NCI-H187 treated with DMSO at 0.1 percent for 48 hours (cell line): ENCODE data around the gene CDKN2B.
"Not testable (repeated sequence)": the region's sequence is repeated elsewhere in the genome, so short reads cannot be mapped to it uniquely, and the experiment has no call there.

Source experiments
- DNase-seq: peaks from one replicate; lab custom pipeline; 2025; lab: John Stamatoyannopoulos, UW

The CDKN2B gene

GRCh38 chr9:21969011-21969940 lies 39.8 kb downstream of the CDKN2B start:
- DNase-seq: no peak

- DNase-seq: no peak
Measured at GRCh38 chr9:21968331-21969010, 40.6 kb downstream of the CDKN2B start.

- no peak for DNase-seq
Measured at GRCh38 chr9:21967702-21968101, 41.4 kb downstream of the CDKN2B start.

GRCh38 chr9:21967169-21967568 lies 41.9 kb downstream of the CDKN2B start:
- no peak for DNase-seq

DNA sequence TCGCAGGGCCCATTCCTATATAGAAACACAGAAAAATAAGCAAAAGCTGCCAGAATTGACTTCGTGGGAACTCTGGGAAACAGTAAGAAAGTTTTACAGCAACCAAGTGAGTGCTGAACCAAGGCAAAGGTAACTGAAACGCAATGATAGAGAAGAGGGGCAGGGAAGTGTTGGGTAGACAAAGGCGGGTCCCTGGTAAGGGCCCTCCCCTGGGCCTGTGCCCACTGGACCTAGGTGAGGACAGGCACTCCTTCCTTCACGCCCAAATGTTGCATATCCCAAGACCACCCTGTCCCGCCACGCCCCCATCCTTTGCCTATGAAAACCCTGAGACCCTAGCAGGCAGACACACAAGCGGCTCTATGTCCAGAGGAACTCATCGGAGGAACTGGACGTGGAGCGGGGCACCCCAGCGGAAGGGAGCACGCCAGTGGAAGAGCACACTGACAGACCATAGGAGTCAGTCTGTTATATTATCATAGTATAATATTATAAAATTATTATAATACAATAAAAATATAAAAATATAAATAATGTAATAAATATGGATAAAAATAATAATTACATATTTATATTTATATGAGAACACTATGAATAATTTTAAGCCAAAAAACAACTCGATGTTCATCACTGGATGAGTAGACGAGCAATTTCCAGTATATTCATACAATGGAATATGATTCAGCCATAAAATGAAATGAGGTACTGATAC lies 42.8 kb downstream of the CDKN2B start:
- DNase-seq: no peak

DNA sequence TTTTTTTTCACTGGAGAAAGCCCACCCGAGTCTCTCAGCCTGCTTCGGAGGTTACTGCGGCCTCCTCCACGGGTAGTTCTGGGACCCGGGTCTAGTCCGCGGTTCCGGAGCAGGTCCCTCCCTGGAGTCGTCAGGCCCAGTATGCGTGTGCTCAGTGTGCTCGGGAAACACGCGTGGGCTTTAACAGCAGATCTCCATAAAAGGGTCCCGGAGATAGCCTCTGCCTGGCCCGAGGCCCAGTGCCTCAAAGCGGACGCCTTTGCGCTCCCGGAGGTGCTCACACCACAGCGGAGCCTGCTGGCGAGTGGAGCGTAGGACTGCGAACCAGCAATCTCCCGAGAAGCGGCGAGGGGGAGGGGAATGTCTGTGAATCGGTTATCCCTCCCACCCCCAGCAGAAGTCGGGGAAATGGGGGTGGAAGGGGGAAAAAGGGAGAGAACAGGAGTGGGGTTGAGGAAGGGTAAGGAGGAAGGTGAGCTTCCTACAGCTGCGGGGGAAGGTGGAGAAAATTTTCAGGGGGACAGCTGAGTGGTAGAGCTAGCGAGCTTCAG lies 43.6 kb downstream of the CDKN2B start:
- no peak for DNase-seq

- no peak for DNase-seq
Measured at GRCh38 chr9:21964925-21965385, 44.1 kb downstream of the CDKN2B start.

DNA sequence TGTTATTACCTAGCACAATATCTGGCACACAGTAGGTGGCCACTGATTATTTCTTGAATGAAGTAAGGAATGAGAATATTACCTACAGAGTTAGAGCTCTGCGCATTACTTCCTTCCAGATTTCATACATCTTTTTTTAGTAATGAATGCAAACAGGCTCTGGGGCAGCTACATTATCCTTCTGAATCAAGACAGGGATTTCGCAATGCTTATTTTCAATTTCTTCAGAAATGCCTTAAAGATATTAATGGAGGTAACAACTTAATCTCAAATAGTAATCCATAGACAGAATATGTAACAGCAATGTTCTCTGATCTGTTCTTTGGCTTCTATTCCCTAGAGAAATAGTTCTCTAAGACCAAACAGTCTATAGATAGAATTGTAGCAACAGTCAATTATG lies 47.5 kb downstream of the CDKN2B start:
- DNase-seq: no peak

DNA sequence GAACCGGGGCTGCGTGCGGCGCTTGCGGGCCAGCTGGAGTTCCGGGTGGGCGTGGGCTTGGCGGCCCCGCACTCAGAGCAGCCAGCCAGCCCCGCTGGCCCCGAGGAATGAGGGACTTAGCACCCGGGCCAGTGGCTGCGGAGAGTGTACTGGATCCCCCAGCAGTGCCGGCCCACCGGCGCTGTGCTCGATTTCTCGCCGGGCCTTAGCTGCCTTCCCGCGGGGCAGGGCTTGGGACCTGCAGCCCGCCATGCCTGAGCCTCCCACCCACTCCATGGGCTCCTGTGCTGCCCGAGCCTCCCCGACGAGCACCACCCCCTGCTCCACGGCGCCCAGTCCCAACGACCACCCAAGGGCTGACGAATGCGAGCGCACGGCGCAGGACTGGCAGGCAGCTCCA lies 49.8 kb downstream of the CDKN2B start:
- not testable (repeated sequence) for DNase-seq

- DNase-seq: no peak
Measured at GRCh38 chr9:21958833-21959232, 50.3 kb downstream of the CDKN2B start.
